ENCODE data around the gene SUN3.

The SUN3 gene

GRCh38 chr7:47973739-47974138, 55.2 kb downstream of the SUN3 start:
- DNase-seq (ENCODE audit: low read depth), result no peak

- no peak for DNase-seq (ENCODE audit: low read depth)
These were observed 58.1 kb downstream of the SUN3 start for GRCh38 chr7:47970761-47971160.

- DNase-seq (ENCODE audit: low read depth), result no peak
These were observed 59.8 kb downstream of the SUN3 start for GRCh38 chr7:47968847-47969774.

DNA sequence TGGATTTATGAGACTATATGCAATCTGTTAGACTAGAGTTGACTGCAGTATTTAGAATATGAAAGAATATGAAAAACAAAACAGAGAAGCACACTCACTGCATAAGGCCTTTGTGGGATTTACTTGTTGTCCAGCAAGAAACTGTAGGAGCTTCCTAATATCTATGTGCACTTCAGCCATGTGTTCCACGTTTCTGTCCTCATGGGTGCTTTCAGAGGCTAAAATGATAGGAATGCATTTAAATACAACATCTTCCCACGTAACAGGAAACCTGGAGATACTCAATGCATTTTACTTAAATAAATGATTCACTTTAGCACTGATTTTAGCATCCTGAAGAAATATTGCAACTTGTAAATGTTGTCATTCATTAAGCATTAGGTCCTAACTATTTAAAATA, 61.2 kb downstream of the SUN3 start:
- no peak for DNase-seq (ENCODE audit: low read depth)

DNA sequence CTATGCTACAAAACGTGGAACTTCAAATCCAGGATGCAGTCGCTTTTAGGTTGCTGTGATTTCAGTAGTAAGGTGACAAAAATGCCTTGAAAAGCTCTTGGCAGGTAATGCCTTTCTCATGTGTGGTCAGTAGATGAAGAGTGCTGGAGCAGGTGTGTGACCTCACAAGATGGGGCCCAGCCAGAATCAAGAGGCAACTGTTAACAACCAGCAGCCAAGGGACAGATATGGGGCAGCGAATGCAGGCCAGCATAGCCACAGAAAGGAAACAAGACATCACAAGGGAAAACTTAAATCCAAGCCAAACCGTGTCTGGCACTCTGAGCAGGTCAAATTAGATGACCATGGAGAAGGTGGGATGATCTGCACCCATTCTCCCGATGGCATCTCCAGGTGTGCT, 61.8 kb downstream of the SUN3 start:
- DNase-seq (ENCODE audit: low read depth), result no peak

- no peak for DNase-seq (ENCODE audit: low read depth)
These were observed 63.5 kb downstream of the SUN3 start for GRCh38 chr7:47965456-47965855.

DNA sequence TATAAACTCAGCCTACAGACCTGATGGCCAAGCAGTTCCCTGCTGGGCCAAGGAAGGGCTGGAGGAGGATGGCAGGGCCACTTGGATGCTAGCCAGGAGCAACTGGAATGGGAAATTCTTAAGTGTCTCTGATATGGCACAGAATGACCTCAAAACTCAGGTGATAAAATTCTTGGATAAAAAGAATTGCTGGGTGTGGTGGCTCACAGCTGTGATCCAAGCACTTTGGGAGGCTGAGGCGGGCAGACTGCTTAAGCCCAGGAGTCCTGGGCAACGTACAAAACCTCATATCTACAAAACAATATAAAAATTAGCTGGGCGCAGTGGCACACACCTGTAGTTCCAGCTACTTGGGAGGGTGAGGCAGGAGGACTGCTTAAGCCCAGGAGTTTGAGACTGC, 66.6 kb downstream of the SUN3 start:
- DNase-seq (ENCODE audit: low read depth), result no peak

GRCh38 chr7:47957156-47957555, 71.8 kb downstream of the SUN3 start:
- no peak for DNase-seq (ENCODE audit: low read depth)

GRCh38 chr7:47956220-47956619, 72.7 kb downstream of the SUN3 start:
- no peak for DNase-seq (ENCODE audit: low read depth)

- no peak for DNase-seq (ENCODE audit: low read depth)
These were observed 74.5 kb downstream of the SUN3 start for GRCh38 chr7:47954231-47954911.

DNA sequence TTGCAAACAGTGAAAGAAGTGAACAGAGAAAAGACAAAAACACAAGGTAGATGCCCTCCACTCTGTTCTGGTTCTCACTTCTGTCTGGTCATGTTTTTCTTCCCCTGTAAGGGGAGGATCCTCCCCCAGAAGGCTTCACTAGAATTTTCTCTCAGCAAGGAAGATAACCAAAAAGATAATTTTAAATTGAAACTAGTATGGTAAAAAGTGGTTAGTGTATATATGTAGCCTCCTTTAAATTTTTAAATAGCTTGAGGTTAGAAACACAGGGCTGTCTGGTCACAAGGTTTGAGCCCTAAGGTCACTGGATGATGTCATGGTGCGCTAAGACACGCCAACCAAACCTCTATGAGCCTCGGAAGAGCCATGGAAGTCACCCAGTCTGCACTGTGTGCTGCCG, 75.1 kb downstream of the SUN3 start:
- DNase-seq (ENCODE audit: low read depth), result no peak

DNA sequence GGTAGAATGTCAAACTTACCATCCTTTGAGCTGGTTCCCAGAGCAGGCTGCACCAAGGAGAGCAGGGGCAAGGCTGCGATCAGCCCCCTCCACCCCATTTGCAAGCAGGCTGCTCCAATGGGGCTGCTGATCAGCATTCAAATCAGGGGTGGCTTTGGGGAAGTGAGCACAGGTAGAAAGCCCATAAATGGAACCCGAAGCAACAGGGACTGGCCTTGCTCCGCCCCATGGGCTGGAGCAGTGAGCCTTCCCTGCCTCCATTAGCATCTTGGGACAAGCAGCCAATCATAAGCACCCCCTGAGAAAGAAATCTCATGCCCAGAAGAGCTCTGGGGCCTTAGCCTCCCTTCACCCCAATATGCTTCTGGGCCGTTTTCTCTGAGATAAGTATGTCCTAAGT, 76.7 kb downstream of the SUN3 start:
- DNase-seq (ENCODE audit: low read depth), result no peak

DNA sequence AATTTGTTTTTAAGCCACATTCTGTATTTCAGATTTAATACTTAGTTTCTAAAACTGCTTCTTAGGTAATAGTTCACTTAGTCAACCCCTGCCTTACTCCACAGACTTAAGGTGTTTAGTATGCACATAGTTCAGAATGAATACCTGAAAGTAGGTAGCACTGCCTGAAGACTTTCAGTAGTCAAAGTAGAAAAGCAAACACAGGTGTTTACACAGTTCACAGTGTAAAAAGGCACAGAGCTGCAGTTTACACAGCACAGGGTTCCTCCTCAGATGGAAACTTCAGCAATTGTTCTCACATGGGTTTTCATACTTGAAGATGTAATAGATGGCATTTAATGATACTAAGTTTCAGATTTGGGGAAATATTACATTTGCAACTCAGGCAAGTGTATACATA, 77.5 kb downstream of the SUN3 start:
- DNase-seq (ENCODE audit: low read depth), result no peak

DNA sequence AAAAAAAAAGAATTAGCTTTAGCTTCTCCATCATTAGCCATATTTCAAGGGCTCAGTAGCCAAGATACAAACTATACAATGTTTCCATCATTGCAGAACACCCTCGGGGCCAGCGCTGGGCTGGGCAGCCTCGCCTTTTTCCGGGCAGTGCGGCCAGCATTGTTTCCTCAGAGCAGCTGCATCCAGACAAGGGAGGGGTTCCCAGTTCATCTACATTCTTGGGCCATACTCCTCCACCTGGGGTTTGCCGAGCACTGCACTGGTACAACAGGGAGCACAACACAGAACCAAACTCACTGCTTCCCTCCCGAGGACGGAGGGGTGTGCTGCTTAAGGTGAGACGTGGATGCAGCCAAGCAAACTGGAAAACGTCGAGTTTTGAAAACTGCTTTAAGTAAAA, 78.2 kb downstream of the SUN3 start:
- DNase-seq (ENCODE audit: low read depth), result no peak

- DNase-seq (ENCODE audit: low read depth), result no peak
These were observed 79.2 kb downstream of the SUN3 start for GRCh38 chr7:47949703-47950102.

GRCh38 chr7:47948141-47948790, 80.6 kb downstream of the SUN3 start, which contains the start of gene PKD1L1:
Gene PKD1L1 (minus strand): TSS chr7:47948466. CDS start chr7:47948440, 26 bp downstream.
- DNase-seq (ENCODE audit: low read depth), result no peak

DNA sequence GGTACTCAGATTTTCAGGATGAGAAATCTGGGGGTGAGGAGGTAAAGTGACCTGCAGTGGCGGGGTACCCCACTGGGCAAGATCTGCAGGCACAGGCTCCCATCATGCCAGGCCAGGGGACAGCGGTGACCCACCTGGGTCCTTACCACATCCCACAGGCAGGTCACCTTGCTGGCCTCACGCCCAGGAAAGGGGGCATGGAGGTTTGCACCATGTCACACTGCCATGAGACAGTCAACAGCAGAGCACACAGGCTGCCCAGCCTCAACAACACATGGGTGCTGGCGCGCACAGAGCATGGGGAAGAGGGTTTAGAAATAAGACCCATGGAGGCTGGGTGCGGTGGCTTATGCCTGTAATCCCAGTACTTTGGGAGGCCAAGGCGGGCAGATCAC, 81.6 kb downstream of the SUN3 start:
- no peak for DNase-seq (ENCODE audit: low read depth)

GRCh38 chr7:47946581-47947354, 82.1 kb downstream of the SUN3 start:
- DNase-seq (ENCODE audit: low read depth), result no peak

GRCh38 chr7:47945261-47946015, 83.5 kb downstream of the SUN3 start:
- peak; percentile 11 for DNase-seq (ENCODE audit: low read depth)

DNA sequence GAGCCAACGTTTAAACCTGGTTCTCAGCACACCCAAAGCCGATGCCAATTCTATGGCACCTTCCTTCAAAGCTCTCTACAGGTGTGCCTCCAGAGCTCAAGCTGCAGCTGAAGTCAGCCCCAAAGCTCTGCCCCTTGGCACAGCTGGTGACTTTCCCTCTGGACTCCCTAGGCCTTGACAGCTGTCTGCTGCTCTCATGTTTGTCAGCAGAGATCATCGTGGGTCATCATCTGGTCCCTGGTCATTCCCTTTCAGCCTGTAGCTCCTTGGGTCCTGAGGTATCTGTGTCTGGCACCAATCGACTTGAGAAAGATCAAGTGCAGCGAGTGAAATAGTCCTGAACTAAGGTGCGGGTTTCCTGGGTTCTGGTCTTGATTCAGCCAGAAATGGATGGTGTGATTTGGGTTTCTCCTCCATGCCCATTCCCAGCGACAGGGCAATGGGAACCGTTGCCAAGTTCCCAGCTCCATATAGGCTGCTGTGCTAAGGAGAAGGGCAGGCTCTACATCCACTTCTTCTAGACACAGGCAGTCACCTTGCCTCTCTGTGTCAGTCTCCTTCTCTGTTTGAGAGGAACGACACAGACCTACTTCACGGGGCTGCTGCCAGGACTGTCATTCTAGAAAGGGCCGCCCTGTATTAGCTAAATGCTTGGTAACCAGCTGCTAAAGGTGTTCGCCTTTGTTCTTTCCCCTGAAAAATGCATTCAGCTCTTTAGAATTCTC, 84.2 kb downstream of the SUN3 start:
- DNase-seq (ENCODE audit: low read depth), result no peak
